GM23248 (cell line): ENCODE measurements around the gene WDR4.

ENCODE experiments used
- EZH2 ChIP-seq: fragments of 200-600 bp; sonication (generic); IDR thresholded peaks from 2 replicates; pipeline ENCODE4 v1.6.1; 2018; ENCODE audit warnings: antibody characterized with exemption, mild to moderate bottlenecking; ENCODE audit not compliant: insufficient read depth, poor library complexity, severe bottlenecking
- EZH2phosphoT487 ChIP-seq: fragments of 200-600 bp; sonication (generic); IDR thresholded peaks from 2 replicates; pipeline ENCODE4 v1.6.1; 2018; ENCODE audit warnings: antibody characterized with exemption, moderate library complexity, mild to moderate bottlenecking, low read depth; ENCODE audit not compliant: insufficient read depth

DNA sequence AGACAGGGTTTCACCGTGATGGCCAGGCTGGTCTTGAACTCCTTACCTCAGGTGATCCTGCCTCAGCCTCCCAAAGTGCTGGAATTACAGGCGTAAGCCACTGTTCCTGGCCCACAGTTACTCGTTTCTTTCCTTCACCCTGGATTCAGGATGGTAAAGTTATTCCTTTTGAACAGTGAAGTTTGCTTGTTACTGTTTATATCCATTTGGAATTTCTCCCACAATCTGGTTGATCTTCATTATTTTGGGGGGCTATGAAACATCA lies 43.0 kb downstream of the WDR4 start:
- TF ChIP-seq EZH2phosphoT487 (no peak), EZH2 (no peak)
